Fibroblast of pulmonary artery (primary cell): ENCODE data around the gene ARHGEF18.

ENCODE experiments used
- DNase-seq: peaks from one replicate; pipeline ENCODE4 v3.0.0-alpha.2; 2010; ENCODE audit warnings: low read depth
- H3K4me3 ChIP-seq: replicated peaks from 2 replicates; pipeline ENCODE4 v1.5.1; 2011; ENCODE audit warnings: low read depth, mild to moderate bottlenecking, control low read depth, low read length, moderate library complexity
- CTCF ChIP-seq: IDR thresholded peaks from 2 replicates; pipeline ENCODE4 v1.5.1; 2011; ENCODE audit warnings: mild to moderate bottlenecking, control low read depth, low read length, inconsistent platforms; ENCODE audit errors: missing control alignments

The ARHGEF18 gene

GRCh38 chr19:7393939-7394730 lies 45.4 kb downstream of the ARHGEF18 start:
- DNase-seq, result no peak
- H3K4me3 ChIP-seq, result peak overlapping the region; percentile 92
- TF ChIP-seq CTCF, result no peak

GRCh38 chr19:7394731-7395359 lies 46.1 kb downstream of the ARHGEF18 start:
- DNase-seq, result peak; percentile 90
- no peak for TF ChIP-seq CTCF
- H3K4me3 ChIP-seq, result peak overlapping the region; percentile 92

- DNase-seq, result peak; percentile 22
- H3K4me3 ChIP-seq, result peak overlapping the region; percentile 92
- no peak for TF ChIP-seq CTCF
These were observed 46.8 kb downstream of the ARHGEF18 start for GRCh38 chr19:7395360-7396066.

GRCh38 chr19:7397687-7398086 lies 49.0 kb downstream of the ARHGEF18 start:
- TF ChIP-seq CTCF, result no peak
- DNase-seq, result peak; percentile 89
- H3K4me3 ChIP-seq, result no peak overlapping the region
